HG03457 (cell line): ENCODE results near the gene EFCAB5.
"Not testable (repeated sequence)": the region's sequence is repeated elsewhere in the genome, so short reads cannot be mapped to it uniquely, and the experiment has no call there.

Experiments
- ATAC-seq: cut with Tn5 transposase; IDR thresholded peaks from one replicate; pipeline ENCODE4 v1.9.1; 2021; ENCODE audit warnings: moderate number of reproducible peaks; ENCODE audit not compliant: unreplicated experiment

The EFCAB5 gene

GRCh38 chr17:30002088-30002487 is 60.7 kb downstream of the EFCAB5 start:
- no peak for ATAC-seq

GRCh38 chr17:30005709-30006320 is 64.4 kb downstream of the EFCAB5 start:
- no peak for ATAC-seq

DNA sequence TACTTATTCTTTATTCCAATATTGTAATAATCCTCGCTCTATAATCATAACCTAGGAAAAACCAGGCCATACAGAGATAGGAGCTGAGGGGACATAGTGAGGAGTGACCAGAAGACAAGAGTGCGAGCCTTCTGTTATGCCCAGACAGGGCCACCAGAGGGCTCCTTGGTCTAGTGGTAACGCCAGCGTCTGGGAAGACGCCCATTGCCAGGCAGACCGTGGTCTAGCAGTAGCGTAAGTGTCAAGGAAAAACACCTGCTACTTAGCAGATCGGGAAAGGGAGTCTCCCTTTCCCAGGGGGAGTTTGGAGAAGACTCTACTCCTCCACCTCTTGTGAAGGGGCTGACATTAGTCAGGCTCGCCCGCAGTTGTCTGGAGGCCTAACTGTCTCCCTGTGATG is 70.5 kb downstream of the EFCAB5 start:
- not testable (repeated sequence) for ATAC-seq

GRCh38 chr17:30021708-30022317 is 80.4 kb downstream of the EFCAB5 start:
- ATAC-seq, result no peak

DNA sequence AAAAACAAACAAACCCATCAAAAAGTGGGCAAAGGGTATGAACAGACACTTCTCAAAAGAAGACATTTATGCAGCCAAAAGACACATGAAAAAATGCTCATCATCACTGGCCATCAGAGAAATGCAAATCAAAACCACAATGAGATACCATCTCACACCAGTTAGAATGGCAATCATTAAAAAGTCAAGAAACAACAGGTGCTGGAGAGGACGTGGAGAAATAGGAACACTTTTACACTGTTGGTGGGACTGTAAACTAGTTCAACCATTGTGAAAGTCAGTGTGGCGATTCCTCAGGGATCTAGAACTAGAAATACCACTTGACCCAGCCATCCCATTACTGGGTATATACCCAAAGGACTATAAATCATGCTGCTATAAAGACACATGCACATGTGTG is 83.9 kb downstream of the EFCAB5 start:
- not testable (repeated sequence) for ATAC-seq

DNA sequence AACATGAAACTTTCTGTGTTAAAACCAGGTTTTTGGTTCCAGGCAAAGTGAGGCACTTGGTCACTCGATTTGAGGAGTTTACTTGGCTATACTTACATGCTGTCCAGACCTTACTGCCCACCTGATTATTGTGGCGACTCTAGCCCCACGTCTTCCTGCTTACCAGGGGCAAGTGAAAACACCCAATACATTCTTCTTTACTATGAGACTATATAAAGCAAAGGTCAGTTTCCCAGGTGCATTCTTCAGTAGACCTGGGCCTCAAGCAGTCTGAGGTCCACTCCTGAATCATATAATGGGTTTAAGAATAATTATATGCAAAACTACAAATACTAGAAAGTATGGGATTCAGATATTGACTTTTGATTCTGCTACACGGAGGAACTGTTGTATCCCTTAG is 86.2 kb downstream of the EFCAB5 start:
- no peak for ATAC-seq

DNA sequence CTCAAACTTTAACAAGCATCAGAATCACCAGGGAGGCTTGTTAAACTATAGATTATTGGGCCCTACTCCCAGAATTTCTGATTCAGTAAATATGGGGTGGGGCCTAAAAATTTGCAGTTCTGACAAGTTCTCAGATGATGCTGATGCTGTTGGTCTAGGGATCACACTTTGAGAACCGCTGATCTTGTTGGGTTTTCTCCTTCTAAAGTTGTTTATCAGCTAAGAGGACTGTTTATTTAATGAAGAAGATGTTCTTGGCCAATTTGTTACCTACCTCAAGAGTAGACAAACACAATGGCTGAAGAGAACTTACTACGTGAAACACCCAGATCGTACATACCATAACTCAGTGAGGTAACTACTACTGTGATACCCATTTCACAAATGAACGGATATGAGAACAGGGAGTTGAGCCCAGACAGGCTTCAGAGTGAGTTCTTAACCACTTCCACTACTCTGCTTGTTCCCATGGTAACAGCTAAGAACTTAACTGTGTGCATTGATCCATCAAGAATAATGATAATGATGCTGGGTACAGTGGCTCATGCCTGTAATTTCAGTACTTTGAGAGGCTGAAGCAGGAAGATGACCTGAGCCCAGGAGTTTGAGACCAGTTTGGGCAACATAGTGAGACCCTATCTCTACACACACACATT is 89.9 kb downstream of the EFCAB5 start:
- ATAC-seq, result no peak

DNA sequence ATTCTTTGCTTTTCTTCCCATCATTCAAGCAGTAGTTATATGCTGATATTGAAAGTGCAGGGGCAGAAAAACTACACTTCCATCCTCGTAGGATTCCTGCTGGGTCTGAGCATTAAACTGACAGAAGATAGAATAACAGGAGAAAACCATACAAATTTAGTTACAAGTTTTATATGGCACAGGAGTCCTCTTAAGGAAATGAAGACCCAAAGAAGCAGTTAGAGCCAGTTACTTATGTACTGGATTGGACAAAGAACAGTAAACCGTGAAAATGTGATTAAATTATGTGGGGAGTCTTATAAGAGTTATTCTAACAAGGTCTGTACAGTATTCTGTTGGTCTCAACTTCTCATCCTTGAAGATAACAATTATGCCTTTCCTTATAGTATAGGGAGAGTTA is 93.9 kb downstream of the EFCAB5 start:
- no peak for ATAC-seq

DNA sequence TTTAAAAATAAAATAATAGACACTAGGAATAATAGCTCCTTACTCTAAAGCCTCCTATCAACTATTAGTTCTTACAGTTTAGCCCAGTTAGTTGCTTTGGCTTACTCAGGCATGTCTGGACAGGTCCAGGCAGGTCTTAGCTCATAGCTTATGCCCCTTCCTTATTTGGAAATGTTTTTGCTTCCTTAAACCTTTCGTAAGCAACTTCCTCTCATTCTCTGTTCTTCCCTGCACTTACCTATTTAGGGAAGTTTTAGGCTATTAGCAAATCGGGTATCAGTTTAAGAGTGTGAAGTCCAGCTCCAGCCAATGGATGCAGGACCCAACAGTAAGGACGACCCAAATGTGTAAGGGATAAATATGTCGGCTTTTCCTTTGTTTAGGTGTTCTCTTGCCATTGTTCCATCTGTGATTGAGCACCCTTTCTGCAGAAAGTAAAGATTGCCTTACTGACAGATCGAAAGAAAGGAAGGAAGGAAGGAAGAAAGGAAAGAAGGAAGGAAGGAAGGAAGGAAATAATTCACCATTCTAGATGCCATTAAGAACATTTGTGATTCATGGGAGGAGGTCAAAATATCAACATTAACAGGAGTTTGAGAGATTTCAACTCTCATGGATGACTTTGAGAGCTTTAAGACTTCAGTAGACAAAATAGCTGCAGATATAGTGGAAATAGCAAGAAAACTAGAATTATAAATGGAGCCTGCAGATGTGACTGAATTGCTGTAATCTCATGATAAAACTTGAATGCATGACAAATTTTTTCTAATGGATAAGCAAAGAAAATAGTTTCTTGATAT is 99.5 kb downstream of the EFCAB5 start:
- ATAC-seq, result not testable (repeated sequence)

- ATAC-seq, result no peak
Measured at GRCh38 chr17:30041551-30041950, 100.1 kb downstream of the EFCAB5 start.

DNA sequence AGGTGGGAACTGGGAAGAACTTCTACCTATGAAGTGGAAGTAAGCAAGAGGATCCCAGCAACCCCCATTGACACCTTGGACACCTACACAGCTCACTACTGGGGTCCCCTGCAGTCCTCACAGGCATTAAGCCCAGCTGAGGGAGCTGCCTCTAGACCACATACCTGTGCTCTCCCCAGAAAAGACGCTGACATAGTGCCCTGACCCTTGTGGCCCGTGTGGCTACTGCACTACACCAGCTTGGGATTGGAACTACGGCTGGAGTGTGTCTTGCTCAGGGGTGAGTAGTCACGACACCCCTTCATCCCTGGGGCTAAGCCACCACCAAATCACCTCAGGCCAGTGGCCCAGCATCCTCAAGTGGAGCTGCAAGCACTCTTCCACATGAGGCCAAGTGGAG is 120.9 kb downstream of the EFCAB5 start:
- ATAC-seq, result no peak

DNA sequence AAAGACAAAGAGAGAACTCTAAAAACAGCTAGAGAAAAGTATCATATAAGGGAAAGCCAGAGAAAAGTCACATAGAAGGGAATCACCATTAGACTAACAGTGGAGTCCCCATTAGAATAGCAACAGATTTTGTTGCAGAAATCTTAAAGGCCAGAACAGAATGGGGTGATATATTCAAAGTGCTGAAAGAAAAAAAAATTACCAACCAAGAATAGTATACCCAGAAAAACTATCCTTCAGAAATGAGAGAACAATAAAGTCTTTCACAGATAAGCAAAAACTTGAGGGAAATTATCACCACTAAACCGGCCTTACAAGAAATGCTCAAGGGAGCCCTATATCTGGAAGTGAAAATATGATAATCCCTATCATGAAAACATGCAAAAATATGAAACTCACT is 123.3 kb downstream of the EFCAB5 start:
- ATAC-seq, result no peak

- ATAC-seq, result no peak
Measured at GRCh38 chr17:30068465-30068864, 127.0 kb downstream of the EFCAB5 start.

DNA sequence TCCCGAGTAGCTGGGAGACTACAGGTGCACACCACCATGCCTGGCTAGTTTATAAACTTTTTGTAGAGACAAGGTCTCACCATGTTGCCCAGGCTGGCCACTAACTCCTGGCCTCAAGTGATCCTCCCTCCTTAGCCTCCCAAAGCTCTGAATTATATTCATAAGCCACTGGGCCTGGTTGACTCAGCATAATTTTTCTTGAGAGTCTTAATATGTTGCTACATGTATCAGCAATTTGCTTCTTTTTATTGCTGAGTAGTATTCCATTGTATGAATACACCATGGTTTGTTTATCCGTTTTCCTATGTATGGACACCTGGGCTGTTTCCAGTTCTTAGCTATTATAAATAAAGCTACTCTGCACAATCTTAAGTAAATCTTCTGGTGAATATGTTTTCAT is 132.8 kb downstream of the EFCAB5 start:
- no peak for ATAC-seq

GRCh38 chr17:30074730-30075129 is 133.3 kb downstream of the EFCAB5 start:
- ATAC-seq, result no peak

DNA sequence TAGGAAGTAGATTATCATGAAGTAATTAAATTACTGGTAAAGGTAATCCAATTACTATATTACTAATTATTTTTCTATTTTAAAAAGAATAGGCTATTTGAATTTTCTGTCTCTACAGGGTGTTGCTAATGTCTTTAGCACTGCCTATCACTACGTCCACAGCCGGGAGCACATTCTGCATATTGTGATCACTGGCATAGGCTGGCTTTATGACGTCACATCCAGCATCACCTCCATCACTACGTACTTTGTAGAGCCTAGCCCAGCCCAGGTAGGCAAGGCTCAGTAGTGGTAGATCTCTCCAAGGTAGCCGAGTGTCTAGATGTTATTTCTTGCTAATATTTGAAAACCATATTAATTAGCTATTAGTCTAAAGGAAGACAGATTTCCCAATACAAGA is 141.3 kb downstream of the EFCAB5 start:
- no peak for ATAC-seq

- no peak for ATAC-seq
Measured at GRCh38 chr17:30084788-30085187, 143.4 kb downstream of the EFCAB5 start.

- ATAC-seq, result no peak
Measured at GRCh38 chr17:30086896-30087295, 145.5 kb downstream of the EFCAB5 start.

DNA sequence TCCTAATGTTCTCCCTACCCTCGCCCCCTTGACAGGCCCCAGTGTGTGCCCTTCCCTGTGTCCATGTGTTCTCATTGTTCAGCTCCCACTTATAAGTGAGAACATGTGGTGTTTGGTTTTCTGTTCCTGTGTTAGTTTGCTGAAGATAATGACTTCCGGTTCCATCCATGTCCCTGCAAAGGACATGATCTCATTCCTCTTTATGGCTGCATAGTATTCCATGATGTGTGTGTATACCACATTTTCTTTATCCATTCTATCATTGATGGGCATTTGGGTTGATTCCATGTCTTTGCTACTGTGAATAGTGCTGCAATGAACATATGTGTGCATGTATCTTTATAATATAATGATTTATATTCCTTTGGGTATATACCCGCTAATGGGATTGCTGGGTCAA is 146.0 kb downstream of the EFCAB5 start:
- ATAC-seq, result not testable (repeated sequence)

GRCh38 chr17:30091121-30091670 is 149.8 kb downstream of the EFCAB5 start:
- ATAC-seq, result no peak

- no peak for ATAC-seq
Measured at GRCh38 chr17:30091771-30092170, 150.3 kb downstream of the EFCAB5 start.
